HG03025 (cell line): ENCODE measurements around the gene SNX19.
"Not testable (repeated sequence)": the region's sequence is repeated elsewhere in the genome, so short reads cannot be mapped to it uniquely, and the experiment has no call there.

Experiments
- ATAC-seq: cut with Tn5 transposase; IDR thresholded peaks from one replicate; pipeline ENCODE4 v1.9.1; 2021; ENCODE audit warnings: mild to moderate bottlenecking, moderate library complexity; ENCODE audit not compliant: unreplicated experiment, low FRiP score

The SNX19 gene

GRCh38 chr11:130874396-130874795, 41.9 kb downstream of the SNX19 start:
- ATAC-seq: no peak

- no peak for ATAC-seq
Observed at GRCh38 chr11:130873761-130874160, 42.5 kb downstream of the SNX19 start.

GRCh38 chr11:130872981-130873380, 43.3 kb downstream of the SNX19 start:
- no peak for ATAC-seq

GRCh38 chr11:130872513-130872912, 43.8 kb downstream of the SNX19 start:
- ATAC-seq: no peak

- no peak for ATAC-seq
Observed at GRCh38 chr11:130872102-130872501, 44.2 kb downstream of the SNX19 start.

GRCh38 chr11:130871616-130872015, 44.7 kb downstream of the SNX19 start:
- no peak for ATAC-seq

- ATAC-seq: no peak
Observed at GRCh38 chr11:130868721-130869390, 47.4 kb downstream of the SNX19 start.

GRCh38 chr11:130868086-130868710, 48.1 kb downstream of the SNX19 start:
- no peak for ATAC-seq

- no peak for ATAC-seq
Observed at GRCh38 chr11:130866831-130867230, 49.4 kb downstream of the SNX19 start.

GRCh38 chr11:130865774-130866114, 50.5 kb downstream of the SNX19 start:
- ATAC-seq: no peak

- no peak for ATAC-seq
Observed at GRCh38 chr11:130865091-130865773, 51.0 kb downstream of the SNX19 start.

- peak; percentile 66 for ATAC-seq
Observed at GRCh38 chr11:130861902-130862860, 54.1 kb downstream of the SNX19 start.

GRCh38 chr11:130861283-130861682, 55.0 kb downstream of the SNX19 start:
- ATAC-seq: no peak

GRCh38 chr11:130859886-130860285, 56.4 kb downstream of the SNX19 start:
- ATAC-seq: no peak

- ATAC-seq: no peak
Observed at GRCh38 chr11:130858215-130858614, 58.1 kb downstream of the SNX19 start.

- not testable (repeated sequence) for ATAC-seq
Observed at GRCh38 chr11:130855707-130856106, 60.6 kb downstream of the SNX19 start.

- ATAC-seq: no peak
Observed at GRCh38 chr11:130854483-130854882, 61.8 kb downstream of the SNX19 start.

GRCh38 chr11:130852589-130852988, 63.7 kb downstream of the SNX19 start:
- ATAC-seq: no peak

- no peak for ATAC-seq
Observed at GRCh38 chr11:130850185-130850944, 65.9 kb downstream of the SNX19 start.

GRCh38 chr11:130849215-130849568, 67.1 kb downstream of the SNX19 start:
- ATAC-seq: no peak
